Muscle layer of colon (tissue), 2 donors: ENCODE results near the gene LILRB4.
"Not testable (repeated sequence)": the region's sequence is repeated elsewhere in the genome, so short reads cannot be mapped to it uniquely, and the experiment has no call there.

Source experiments
- H3K27ac ChIP-seq: one replicate; pipeline ENCODE4 v1.7.0; 2013; ENCODE audit warnings: low read depth, mild to moderate bottlenecking, low read length, moderate library complexity
- H3K27me3 ChIP-seq, 2 donors: one replicate each; pipeline ENCODE4 v1.7.0; 2013; ENCODE audit warnings: low read length in 2 of 2, mild to moderate bottlenecking in 2 of 2; ENCODE audit not compliant: insufficient read depth in 2 of 2, control insufficient read depth in 1 of 2
- H3K36me3 ChIP-seq: one replicate; pipeline ENCODE4 v1.7.0; 2013; ENCODE audit warnings: mild to moderate bottlenecking, low read length; ENCODE audit not compliant: insufficient read depth
- H3K4me1 ChIP-seq: one replicate; pipeline ENCODE4 v1.7.0; 2013; ENCODE audit warnings: mild to moderate bottlenecking, low read length; ENCODE audit not compliant: insufficient read depth
- H3K4me3 ChIP-seq, 2 donors: one replicate each; pipeline ENCODE4 v1.7.0; 2013; ENCODE audit warnings: low read length in 2 of 2, low read depth in 1 of 2, mild to moderate bottlenecking in 1 of 2, moderate library complexity in 1 of 2
- H3K9ac ChIP-seq: one replicate; pipeline ENCODE4 v1.7.0; 2013; ENCODE audit warnings: low read length
- H3K9me3 ChIP-seq: one replicate; pipeline ENCODE4 v1.7.0; 2013; ENCODE audit warnings: mild to moderate bottlenecking, low read length
- donor health status: abdominal sarcoma.
- donor health status: Adenocarcinoma of cecum.

Gene LILRB4

DNA sequence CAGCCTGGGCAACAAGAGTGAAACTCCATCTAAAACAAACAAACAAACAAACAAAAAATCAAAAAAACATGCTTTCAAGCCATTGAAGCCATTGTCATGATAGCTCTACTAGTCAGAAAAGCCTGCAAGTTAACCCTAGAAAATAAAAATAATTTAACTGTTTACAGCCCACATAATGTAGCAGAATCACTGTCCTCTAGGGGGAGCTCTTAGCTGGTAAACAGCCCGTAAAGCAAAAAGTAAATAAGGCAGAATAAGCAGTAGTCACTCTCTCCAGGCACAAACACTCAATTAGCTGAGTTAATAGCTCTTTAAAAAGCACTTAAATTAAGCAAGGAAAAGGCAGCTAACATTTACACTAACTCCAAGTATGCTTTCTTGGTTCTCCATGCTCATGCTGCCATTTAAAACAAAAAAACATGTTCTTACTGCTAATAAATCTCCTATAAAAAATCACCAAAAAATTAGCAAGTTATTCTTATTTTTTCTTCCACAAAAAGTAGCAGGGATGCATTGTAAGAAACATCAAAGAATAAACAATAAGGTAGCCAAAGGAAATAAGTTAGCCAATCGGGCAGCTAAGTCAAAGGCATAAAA is 11.3 kb downstream of the LILRB4 start:
- Histone ChIP-seq H3K4me1 (no peaks in the 10 kb centered on the region), H3K27ac (no peak overlapping the region), H3K4me3 (no peak overlapping the region), H3K27me3 (no peaks in the 10 kb centered on the region), H3K9me3 (no peaks in the 10 kb centered on the region), H3K9ac (no peak overlapping the region), H3K36me3 (no peaks in the 10 kb centered on the region)

DNA sequence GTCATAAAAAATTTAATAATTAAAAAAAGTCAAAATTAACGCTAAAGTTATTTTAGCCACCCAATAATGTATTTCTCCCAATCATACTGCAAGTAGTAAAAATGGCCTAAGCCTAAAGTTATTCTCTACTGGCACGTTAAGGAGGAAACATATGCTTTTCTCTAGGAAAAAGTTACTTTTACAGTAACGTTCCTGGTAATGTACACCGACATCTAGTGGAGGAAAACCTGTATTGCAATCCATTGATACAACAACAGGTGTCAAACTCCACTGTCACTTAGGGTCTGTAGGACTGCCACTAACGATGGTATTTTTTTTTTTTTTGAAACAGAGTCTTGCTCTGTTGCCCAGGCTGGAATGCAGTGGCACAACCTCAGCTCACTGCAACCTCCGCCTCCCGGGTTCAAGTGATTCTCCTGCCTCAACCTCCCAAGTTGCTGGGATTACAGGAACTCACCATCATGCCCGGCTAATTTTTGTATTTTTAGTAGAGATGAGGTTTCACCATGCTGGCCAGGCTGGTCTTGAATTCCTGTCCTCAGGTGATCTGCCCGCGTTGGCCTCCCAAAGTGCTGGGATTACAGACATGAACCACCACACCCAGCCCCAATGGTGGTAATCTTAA is 13.5 kb downstream of the LILRB4 start:
- H3K27ac ChIP-seq, H3K4me3 ChIP-seq, H3K4me1 ChIP-seq, H3K36me3 ChIP-seq, H3K9me3 ChIP-seq, H3K9ac ChIP-seq, H3K27me3 ChIP-seq: not testable (repeated sequence)

DNA sequence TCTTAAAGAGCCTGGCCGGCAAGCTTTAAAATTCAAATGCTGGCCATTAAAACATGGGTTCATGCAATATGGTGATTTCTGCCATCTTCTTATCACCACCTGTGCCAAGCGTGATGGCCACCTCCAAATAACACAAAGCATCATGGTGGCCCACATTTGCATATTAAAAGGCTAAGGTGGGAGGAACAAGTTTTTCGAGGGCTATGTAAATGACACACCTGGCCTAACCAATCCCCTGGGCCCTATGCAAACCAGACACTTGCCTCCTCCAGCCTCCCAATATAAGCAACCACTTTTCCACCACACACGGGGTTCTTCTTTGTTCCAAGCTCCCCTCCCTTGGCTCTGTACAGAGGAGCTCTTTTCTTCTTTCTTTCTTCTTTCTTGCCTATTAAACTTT is 14.4 kb downstream of the LILRB4 start:
- Histone ChIP-seq H3K4me1 (no peaks in the 10 kb centered on the region), H3K36me3 (no peaks in the 10 kb centered on the region), H3K27me3 (no peaks in the 10 kb centered on the region), H3K27ac (no peak overlapping the region), H3K9ac (no peak overlapping the region), H3K9me3 (no peaks in the 10 kb centered on the region), H3K4me3 (no peak overlapping the region)

DNA sequence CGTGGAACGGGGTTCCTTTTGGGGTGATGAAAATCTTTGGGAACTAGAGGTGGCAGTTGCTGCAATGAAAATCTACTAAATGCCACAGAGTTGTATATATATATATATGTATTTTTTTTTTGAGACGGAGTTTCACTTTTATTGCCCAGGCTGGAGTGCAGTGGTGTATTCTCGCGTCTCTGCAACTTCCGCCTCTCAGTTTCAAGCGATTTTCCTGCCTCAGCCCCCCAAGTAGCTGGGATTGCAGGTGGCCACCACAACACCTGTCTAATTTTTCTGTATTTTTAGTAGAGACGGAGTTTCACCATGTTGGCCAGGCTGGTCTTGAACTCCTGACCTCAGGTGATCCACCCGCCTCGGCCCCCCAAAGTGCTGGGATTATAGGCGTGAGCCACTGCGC is 18.8 kb downstream of the LILRB4 start:
- not testable (repeated sequence) for H3K27me3 ChIP-seq, H3K36me3 ChIP-seq, H3K4me1 ChIP-seq, H3K9me3 ChIP-seq, H3K4me3 ChIP-seq, H3K27ac ChIP-seq, H3K9ac ChIP-seq

DNA sequence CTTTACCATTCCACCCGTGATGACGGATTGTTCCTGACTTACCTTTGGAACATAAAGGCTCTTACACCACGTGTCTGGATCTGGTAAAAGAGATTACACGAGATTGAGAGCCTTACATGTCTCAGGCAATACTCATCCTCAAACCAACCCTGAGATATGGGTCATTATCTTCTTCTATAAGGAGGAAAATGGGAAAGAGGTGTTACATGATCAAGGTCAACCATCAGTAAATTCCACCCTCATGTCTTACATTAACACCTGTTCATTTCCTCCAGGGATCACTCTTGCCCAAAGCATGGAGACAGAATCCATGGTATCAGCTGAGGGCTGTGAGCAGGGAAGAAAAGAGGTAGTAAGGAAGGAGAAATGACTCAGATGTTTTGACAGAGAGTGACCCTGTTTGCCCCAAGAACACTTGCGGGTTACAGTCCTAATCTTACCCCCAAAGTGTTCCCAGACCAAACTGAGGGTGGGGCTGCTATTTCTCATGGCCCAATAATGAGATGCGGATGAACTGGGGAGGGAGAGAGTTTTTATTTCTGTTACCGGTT is 19.6 kb downstream of the LILRB4 start:
- no peak overlapping the region for H3K27ac ChIP-seq
- H3K36me3 ChIP-seq = no peaks in the 10 kb centered on the region
- H3K27me3 ChIP-seq = no peaks in the 10 kb centered on the region
- no peaks in the 10 kb centered on the region for H3K9me3 ChIP-seq
- H3K4me1 ChIP-seq = no peaks in the 10 kb centered on the region
- no peak overlapping the region for H3K4me3 ChIP-seq
- no peak overlapping the region for H3K9ac ChIP-seq

DNA sequence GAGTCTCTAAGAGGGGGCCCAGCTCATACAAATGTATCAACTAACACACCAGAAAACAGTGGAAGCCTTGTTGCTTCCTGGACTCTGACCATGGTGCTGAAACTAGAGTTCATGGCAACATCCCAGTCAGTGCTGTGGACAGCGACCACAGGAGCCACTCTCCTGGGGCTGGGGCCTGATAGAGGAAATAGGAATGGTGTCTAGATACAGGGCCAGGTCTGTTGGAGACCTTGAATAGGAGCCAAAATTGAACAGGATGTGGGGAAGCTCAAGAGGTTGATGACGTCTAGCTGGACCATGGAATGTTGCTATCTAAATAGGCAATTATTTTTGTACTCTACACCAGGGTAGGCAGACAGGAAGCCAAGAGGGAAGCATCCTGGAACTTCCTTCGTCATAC is 21.7 kb downstream of the LILRB4 start:
- Histone ChIP-seq H3K4me3 (no peak overlapping the region), H3K36me3 (no peaks in the 10 kb centered on the region), H3K9ac (no peak overlapping the region), H3K4me1 (no peaks in the 10 kb centered on the region), H3K27me3 (no peaks in the 10 kb centered on the region), H3K9me3 (no peaks in the 10 kb centered on the region), H3K27ac (no peak overlapping the region)

DNA sequence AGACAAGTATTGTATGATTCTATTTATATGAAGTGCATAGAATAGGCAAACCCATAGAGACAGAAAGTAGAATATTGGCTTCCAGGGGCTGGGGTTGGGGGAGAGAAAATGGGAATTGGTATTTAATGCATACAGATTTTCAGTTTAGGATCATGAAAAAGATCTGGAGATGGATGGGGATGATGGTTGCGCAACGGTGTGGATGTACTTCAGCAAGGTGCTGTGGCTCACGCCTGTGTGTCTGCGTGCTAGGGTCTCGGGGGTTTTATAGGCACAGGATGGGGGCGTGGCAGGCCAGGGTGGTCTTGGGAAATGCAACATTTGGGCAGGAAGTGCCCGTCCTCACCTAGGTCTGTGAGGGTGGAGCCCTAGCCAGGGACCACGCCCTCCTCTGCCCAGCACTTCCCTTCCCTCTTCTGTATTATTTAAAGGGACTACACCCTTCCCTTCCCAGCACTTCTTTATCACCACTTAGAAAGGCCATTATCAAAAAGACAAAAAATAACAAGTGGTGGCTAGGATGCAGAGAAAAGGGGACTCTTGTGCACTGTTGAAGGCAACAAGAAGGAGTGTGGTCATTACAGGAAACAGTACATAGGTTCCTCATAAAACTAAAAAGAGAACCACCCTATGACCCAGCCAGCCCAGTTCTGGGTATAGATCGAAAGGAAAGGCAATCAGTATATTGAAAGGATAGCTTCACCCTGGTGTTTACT is 29.0 kb downstream of the LILRB4 start:
- H3K9ac ChIP-seq = no peak overlapping the region
- no peaks in the 10 kb centered on the region for H3K36me3 ChIP-seq
- no peaks in the 10 kb centered on the region for H3K4me1 ChIP-seq
- H3K4me3 ChIP-seq = no peak overlapping the region
- no peaks in the 10 kb centered on the region for H3K9me3 ChIP-seq
- H3K27ac ChIP-seq = no peak overlapping the region
- no peaks in the 10 kb centered on the region for H3K27me3 ChIP-seq

DNA sequence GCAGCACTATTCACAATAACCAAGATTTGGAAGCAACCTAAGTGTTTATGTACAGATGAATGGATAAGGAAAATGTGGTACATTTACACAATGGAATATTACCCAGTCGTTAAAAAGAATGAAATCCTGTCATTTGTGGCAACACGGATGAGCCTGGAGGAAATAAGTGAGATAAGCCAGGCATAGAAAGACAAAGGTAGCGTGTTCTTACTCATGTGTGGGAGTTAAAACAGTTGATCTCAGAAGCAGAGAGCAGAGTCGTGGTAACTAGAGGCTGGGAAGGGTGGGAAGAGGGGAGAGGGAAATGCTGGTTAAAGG is 29.5 kb downstream of the LILRB4 start:
- Histone ChIP-seq H3K9ac (no peak overlapping the region), H3K4me1 (no peaks in the 10 kb centered on the region), H3K4me3 (no peak overlapping the region), H3K9me3 (no peaks in the 10 kb centered on the region), H3K27me3 (no peaks in the 10 kb centered on the region), H3K36me3 (no peaks in the 10 kb centered on the region), H3K27ac (no peak overlapping the region)

DNA sequence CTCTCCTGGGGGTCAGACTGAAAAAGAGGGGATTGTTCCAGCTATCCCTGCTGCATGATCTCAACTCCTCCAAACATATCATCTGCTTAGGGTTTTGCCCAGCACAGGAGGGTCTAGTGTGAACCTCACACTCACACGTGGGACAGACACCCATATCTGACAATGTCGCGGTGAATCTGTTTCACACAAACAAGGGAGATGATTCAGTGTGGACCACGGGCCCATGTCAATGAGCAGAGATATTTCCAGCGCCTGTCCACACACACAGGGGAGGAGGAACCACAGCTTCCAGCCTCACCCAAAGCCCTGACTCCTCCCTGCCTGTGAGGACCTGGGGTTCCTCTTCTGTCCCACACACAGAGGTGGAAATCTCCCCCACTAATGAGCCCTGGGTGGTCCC is 31.9 kb downstream of the LILRB4 start:
- Histone ChIP-seq H3K27ac (no peak overlapping the region), H3K4me3 (no peak overlapping the region), H3K36me3 (no peaks in the 10 kb centered on the region), H3K9me3 (no peaks in the 10 kb centered on the region), H3K27me3 (no peaks in the 10 kb centered on the region), H3K4me1 (no peaks in the 10 kb centered on the region), H3K9ac (no peak overlapping the region)

DNA sequence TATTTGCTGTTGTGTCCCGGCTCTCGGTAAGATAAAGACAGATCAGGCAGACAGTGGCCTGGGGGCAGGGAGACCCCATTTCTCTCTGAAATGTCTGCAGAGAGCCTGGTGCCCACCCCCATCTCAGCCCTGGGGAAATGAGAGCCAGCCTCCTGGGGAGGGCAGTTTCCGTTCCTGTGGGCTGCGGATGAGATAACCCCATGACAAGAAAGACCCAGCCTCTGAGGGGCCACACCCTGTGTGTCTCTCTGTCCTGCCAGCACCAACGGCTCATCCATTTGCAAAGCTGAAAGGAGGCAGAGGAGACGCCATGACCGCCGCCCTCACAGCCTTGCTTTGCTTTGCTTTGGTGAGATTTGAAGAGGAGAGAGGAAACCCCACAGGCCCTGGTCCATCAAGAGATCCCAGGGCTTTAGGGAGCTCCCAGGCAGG is 33.3 kb downstream of the LILRB4 start:
- Histone ChIP-seq H3K27me3 (no peaks in the 10 kb centered on the region), H3K4me3 (no peak overlapping the region), H3K27ac (no peak overlapping the region), H3K9ac (no peak overlapping the region), H3K36me3 (no peaks in the 10 kb centered on the region), H3K9me3 (no peaks in the 10 kb centered on the region), H3K4me1 (no peaks in the 10 kb centered on the region)

DNA sequence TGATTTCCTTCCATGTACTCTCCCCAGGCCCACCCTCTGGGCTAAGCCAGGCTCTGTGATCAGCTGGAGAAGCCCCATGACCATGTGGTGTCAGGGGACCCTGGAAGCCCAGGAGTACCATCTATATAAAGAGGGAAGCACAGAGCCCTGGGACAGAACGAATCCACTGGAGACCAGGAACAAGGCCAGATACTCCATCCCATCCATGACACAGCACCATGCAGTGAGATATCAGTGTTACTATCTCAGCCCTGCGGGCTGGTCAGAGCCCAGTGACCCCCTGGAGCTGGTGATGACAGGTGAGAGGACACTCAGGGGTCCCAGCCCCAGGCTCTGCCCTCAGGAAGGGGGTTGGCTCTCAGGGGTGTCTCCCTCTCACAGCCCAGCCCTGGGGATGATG is 34.0 kb downstream of the LILRB4 start:
- Histone ChIP-seq H3K27ac (no peak overlapping the region), H3K9ac (no peak overlapping the region), H3K27me3 (no peaks in the 10 kb centered on the region), H3K4me1 (no peaks in the 10 kb centered on the region), H3K9me3 (no peaks in the 10 kb centered on the region), H3K4me3 (no peak overlapping the region), H3K36me3 (no peaks in the 10 kb centered on the region)

DNA sequence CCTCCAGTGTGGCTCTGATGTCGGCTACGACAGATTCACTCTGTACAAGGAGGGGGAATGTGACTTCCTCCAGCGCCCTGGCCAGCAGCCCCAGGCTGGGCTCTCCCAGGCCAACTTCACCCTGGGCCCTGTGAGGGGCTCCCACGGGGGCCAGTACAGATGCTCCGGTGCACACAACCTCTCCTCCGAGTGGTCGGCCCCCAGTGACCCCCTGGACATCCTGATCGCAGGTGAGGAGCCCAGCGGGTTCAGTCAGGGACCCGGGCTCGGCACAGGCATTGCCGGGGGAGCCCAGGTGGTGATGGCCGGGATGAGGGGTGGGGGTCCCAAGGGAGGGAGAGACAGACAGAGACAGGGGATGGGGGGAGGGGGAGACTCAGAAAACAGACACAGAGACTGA is 34.9 kb downstream of the LILRB4 start:
- not testable (repeated sequence) for H3K4me1 ChIP-seq, H3K9ac ChIP-seq, H3K4me3 ChIP-seq, H3K36me3 ChIP-seq, H3K27ac ChIP-seq, H3K27me3 ChIP-seq, H3K9me3 ChIP-seq
